Caki2 (cell line): ENCODE results near the gene GRIK4. TPM values are rescaled to one million over a fixed set of nuclear protein-coding genes. Genes with fewer than 3 reads are reported as not detected.

Experiments used
- DNase-seq: peaks from one replicate; pipeline ENCODE4 v3.0.0-alpha.2; 2015; ENCODE audit warnings: low read depth
- in situ Hi-C: cut with HindIII; loops from 2 replicates; pipeline ENCODE4 v1.10.0; 2016; ENCODE audit warnings: low sequenced_read_pairs, low pct_unique_long_range_greater_than_20kb, mixed read lengths
- total RNA-seq: library from RNA; depleted of rRNA; stranded (reverse); fragments of >200 nt; shearing (Covaris generic); gene quantifications from 2 replicates; pipeline ENCODE4 v1.2.3, GENCODE V29; 2014; ENCODE audit warnings: low replicate concordance

The GRIK4 gene
- total RNA-seq, 1 experiment from 2014 or later, result not detected

DNA sequence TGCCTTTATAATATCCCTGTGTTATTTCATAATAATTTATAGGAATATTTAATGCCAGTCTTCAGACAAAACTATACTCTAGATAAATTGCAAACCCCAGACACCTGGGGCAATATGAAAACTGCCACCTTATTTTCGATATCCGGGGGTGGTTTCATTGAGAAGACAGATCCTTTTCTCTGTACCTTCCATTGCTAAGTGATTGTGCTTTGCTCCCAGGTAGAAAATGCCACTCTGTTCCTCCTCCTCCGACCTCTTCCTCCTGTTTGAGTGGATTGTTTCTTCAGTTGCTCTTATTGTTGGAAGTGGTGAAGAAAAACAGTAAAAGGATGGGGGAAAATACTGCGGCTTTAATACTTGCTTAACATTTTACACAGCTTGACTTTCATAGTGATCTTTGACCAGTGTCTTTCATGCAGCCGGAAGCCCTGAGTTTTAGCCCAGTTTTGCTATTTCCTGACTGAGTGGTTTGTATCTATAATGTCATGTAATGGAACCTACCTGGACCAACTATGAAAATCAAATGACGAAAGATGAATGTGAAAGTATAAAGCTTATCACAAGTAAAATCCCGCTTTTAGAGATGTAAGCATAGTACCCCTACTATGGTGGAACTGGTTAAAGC is 5.6 kb upstream of the GRIK4 start:
- in situ Hi-C loops, result no loop called here

DNA sequence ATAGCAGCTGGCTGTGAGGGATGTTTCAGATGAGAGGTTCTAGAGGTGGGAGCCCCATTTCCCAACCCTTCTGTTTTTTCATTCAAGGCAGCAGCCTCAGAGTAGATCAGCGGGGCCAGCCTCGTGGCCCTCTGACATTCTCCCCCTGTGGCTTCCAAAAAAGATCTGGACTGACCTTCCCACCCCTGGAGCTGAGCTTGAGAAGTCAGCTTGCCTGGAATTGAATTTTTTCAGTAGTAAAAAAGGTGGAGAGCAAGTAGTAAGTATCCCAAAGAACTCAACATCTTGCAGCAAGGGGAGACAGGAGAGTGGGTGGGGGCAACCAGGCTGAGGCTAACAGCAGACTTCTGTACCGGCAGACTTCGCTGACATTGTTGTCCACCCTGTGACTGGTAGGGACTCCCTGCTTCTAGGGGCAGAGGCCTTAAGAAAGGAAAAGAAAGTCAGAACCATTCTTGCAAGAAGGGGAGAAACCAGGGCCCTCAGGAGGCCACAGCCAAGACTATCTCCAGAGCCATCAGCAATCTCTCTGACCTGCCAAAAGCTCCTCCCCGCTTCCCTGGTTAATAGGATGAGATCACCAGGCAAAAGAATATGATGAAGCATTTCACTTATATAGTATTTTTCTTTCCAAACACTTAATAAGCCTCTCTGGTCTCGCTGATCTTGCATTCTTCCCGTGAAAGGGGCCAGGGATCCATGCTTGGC is 2.0 kb upstream of the GRIK4 start:
- in situ Hi-C loops, result no loop called here
- no peak for DNase-seq

More for the DNA sequence above, 5.6 kb upstream of the GRIK4 start:
- no peak for DNase-seq

DNA sequence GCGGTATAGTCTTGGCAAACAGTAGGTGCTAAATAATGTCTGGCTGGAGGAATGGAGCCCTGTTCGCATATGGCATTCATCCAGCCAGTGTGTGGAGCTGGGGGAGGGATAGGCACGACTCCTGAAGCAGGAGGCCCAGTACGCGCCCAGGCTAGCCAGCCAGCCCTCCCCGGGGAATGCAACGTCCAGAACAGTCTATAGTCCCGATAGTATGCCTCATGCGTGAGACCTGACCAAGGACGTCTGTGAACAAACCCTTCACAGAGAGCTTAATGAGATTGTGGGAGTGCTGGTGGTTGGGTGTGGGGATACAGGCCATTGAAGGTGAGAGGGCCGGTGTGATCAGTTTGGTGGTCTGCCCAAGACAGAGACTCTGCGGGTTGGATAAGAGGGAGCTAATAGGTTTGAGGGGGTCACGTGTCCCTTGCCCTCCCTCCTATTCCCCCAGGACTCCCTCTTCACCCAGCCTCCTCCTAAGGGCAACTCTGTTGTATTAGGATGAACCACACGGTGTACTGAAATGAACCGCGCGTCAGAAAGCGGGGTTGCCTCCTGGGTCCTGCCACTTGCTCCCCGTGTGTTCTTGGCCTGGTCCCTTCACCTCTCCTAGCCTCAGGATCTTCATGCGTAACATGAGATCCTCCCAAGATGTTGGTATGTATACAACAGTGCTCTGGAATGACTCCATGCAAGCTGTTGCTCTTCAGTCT is 987 bp upstream of the GRIK4 start:
- in situ Hi-C loops, result no loop called here
- DNase-seq, result no peak

DNA sequence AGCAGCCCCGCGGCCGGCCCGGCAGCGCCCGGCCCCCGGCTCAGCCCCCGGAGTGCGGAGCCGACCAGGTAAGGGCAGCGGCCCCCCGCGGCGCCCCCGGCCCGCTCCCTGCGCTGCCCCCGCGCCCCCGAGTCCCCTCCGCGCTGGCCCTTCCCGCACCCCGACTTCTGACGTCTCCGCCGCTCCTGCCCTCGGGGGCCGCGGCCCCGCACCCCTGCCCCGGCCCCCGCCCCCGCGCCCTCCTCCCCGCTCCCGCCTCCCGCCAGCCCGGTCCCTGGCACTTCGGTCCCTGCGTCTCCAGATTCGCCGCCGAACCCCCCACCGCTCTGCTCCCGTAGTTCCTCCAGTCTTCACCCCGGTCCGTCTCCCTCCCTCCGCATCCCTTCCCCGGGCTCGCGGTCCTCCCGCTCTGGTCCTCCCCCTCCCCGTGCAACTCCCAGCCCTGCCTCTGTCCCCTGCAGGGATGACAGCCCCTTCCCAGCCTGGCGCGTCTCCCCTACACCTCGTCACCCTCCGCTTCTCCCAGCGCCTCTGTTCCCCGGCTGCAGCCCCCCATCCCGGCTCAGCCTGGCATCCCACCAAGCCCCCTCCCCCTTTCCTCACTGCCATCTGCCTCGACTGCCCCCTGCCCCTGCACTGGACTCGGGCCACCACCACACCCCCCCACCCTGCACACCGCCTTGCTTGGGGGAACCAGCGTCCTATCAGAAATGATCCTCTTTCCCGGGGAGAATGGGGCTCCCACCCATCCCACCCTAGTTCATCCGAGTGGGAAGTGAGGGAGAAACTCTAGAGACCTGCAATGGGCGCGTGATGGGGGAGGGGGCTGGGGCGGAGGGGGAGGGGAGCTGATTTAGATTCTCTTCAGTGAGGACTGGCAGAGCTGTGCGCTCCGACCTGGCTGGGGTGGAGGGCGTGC is 531 bp downstream of the GRIK4 start:
- in situ Hi-C loops, result no loop called here
- no peak for DNase-seq

DNA sequence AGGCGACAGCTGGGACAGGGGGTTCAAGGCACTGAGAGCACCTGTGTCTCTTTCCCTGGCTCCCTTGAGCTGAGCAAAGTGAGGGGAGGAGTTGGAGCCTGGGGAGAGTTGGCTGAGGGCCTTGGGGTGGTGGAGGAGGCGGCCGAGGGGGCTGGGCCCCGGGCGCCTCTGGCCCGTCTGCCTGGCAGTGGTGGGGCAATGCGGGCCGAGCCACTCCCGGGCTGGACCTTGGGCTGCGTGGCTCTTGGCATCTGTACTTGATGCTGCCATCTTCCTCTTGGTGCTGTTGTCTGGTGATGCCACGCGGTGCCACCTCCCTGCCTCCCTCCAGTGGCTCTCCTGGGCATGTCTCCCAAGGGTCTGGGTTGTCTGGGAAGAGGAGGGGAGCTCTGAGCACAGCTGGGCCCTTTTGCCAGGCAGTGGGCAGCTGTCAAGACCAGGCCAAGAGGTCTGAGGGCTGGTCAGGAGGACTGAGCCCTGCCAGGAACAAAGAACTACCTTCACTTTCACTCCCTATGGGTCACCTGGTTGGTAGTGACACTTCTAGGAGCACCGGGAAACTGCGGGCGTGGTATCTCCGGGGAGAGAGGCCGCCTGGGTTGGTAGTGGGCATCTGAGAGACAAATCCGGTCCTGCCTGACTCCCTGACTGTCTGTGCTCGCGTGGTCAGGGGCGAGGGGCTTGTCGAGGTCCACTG is 1.3 kb downstream of the GRIK4 start:
- in situ Hi-C loops, result no loop called here

DNA sequence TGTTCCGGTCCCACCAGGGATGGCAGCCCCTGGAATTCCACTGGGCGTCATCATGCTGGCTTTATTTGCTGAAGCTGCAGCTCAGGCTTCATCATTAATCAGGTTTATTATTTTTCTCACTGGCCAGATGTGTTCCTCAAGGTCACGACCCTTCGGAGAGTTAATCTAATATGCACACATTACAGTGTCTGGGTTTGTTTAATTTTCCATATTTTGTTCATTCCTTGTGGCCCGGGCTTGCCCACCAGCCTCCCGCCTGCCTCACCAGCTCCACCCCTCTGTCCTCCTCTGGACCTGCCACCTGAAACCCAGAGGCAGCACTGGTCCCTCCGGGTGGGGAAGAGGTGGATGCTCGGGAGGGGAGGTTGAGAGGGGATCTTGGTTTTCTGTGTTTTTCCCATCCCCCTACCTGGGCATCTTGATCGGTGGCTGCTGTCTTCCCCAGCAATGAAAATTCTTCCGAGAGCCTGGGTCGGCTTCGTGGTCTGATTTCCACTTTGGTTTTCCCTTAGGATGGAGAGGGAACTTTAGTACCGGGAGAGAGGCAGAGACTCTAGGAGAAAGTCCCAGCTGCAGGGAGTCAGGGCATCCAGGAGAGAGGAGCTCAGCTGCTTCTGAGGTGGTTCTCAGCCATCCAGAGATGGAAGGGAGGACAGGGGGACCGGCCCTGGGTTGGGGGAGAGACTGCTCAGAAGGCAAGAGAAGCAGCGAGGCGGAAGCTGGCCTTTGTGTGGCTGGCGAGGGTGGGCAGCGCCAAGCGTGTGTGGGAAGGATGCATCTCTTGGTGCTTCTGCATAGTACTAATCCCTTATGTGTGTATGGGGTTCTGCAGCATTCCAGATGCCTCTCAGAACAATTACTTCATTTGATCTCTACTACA is 2.1 kb downstream of the GRIK4 start:
- in situ Hi-C loops, result no loop called here

More for the DNA sequence above, 1.3 kb downstream of the GRIK4 start:
- no peak for DNase-seq

DNA sequence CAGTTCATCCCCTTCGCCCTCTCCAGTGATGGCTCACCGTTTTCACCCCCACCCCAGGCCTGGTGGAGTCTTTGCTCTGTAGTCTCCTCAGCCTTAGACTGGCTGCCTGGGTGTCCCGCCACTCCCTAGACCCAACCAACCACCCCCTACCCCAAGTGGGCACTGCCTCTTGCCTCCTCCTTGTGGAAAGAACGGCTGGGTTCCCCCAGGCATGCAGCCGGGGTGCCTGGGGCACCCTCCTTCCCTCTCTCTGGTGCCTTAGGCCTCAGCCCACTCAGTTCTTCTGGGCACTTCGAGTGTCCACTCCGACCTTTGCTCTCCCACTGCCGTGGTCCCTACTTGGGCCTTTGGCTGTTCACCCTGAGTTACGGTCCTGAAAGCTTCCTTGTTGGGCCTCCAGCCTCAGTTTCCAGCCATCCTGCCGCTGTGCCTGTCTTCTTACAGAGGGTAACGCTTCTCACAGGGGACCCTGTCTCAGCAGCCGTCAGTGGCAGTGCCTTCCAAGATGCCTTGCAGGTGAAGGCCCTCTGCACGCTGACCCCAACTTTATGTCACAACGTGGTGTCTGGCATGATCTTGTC is 3.1 kb downstream of the GRIK4 start:
- no peak for DNase-seq
- in situ Hi-C loops, result no loop called here

More for the DNA sequence above, 2.1 kb downstream of the GRIK4 start:
- no peak for DNase-seq

DNA sequence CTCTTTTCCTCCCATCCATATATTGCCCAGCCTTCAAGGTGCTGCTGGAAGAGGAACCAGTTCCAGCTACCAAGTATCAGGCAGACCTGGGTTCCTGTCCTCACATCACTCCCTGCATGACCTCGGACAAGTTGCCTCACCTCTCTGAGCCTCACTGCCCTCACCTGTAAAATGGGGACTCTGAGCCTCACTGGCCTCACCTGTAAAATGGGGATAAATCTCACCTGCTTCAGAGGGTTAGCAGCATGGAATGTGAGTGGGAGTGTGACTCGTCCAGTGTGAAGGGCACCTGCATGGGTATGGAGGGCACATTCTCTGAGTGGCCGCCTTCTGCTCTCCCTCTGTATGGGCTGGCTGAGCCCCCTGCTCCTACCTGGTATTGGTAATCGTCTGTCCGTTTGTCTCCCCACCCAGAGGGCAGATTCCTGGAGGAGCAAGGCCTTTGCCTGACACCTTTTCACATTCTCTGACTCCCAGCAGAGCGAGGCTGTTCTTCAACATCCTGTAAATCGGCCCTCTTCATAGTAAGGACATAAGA is 3.7 kb downstream of the GRIK4 start:
- in situ Hi-C loops, result no loop called here
- no peak for DNase-seq

DNA sequence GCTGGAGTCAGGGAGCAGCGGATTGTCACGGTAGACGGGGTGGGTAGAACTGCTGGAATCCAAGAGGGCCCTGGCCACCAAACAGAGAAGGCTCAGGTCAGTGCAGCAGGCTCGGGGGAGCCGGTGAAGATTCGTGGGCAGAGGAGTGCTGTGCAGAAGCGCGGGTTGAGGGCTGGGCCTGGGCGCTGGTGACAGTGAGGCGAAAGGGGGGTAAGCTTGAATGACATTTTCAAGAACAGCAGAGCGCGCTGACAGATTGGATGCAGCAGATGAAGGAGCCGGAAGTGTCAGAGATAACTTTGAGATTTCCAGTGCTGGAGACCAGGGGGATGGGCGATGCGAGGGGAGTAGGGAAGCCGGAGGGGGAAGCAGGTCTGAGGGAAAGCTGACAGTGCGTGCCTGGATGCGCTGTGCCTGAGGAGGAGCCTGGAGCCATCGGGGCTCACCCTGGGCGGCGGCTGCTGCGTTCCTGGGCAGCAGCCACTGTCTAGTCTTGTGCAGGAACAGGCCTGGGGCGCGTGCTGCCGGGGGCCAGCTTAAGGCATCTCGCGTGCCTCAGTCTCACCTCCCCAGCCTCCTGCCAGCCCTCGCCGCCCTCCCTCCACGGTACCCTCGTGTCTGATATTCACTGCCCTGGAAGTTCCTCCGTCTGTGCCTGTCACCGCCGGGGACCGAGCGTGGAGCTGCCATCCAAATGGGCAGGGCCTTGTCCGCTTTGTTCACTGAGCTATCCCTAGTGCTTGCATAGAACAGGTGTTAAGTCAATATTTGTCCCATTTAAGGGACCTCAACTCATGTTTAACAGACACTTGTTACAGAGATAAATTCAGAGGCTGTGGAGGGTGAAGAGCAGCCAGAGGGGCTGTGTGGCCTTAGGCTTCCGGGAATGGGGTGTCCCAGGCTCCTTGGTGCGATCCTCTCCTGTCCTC is 5.2 kb downstream of the GRIK4 start:
- DNase-seq, result no peak
- in situ Hi-C loops, result no loop called here

DNA sequence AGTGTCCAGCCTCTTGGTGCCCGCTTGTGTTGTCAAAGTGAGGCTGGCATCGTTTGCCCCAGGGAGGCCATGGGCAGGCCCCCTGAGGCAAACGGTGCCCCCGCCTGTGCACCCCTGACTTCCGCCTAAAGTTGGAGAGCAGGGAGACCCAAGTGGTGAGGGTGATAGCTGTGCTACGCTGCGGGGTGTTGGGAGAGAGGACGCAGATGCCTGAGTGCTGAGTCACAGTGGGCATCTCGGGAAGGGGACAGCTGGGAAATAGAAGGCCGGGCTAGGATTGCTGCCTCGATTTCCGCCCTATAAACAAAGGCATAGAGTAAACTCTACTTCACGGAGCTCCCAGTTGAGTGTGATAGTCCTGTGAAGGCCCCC is 5.8 kb downstream of the GRIK4 start:
- in situ Hi-C loops, result no loop called here
- no peak for DNase-seq

DNA sequence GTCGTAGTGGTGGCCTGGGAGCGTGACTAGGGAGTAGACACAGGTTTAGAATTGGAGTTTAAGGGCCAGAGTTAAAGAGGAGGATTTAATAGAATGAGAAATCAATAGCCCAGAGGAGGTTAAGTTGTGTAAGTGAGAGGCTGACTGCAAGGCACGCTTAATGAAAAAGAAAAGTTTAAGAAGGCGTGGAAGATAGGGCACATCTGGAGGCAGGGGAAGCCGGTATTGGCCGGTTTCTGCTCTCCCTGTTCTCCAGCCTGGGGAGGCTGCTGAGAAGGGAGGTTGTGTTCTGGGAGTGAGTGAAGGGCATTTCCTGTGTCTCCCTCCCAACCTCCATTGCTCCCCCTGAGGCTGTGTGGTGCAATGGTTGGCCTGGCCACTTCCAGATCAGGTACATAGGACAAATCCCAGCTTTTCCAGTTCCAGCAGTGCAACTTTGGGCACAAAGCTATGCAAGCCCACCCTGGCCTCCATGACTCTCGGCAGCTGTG is 6.3 kb downstream of the GRIK4 start:
- in situ Hi-C loops, result no loop called here
- no peak for DNase-seq

DNA sequence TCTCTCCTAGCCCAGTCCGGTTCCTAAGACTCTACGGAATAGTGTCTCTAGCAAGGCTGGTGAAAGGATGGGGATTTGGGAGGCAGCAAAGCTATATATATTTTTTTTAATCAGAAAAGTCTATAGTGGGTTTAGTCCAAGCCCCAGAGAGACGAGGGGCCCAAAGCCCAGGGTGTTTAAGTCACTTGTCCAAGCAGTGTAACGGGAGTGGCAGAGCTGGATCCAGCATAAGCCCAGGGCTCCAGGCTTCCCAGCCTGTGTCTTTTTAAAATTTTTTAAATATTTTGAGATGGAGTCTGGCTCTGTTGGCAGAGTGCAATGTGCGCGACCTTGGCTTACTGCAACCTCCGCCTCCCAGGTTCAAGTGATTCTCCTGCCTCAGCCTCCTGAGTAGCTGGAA is 6.8 kb downstream of the GRIK4 start:
- no peak for DNase-seq
- in situ Hi-C loops, result no loop called here

DNA sequence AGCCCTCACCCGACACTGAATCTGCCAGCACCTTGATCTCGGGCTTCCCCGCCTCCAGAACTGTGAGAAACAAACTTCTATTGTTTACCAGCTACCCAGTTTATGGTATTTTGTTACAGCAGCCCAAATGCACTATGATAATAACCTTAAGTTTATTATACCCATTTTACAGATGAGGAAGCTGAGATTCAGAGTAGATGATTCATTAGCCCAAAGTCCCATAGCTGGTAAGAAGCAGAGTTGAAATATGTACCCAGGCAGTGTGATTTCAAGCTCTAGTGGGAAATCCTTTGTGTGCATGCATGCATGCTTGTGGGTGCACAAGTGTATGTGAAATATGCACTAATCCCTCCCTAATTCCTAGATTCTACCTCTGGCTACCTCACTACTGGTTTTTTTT is 7.9 kb downstream of the GRIK4 start:
- in situ Hi-C loops, result no loop called here
- DNase-seq, result no peak

DNA sequence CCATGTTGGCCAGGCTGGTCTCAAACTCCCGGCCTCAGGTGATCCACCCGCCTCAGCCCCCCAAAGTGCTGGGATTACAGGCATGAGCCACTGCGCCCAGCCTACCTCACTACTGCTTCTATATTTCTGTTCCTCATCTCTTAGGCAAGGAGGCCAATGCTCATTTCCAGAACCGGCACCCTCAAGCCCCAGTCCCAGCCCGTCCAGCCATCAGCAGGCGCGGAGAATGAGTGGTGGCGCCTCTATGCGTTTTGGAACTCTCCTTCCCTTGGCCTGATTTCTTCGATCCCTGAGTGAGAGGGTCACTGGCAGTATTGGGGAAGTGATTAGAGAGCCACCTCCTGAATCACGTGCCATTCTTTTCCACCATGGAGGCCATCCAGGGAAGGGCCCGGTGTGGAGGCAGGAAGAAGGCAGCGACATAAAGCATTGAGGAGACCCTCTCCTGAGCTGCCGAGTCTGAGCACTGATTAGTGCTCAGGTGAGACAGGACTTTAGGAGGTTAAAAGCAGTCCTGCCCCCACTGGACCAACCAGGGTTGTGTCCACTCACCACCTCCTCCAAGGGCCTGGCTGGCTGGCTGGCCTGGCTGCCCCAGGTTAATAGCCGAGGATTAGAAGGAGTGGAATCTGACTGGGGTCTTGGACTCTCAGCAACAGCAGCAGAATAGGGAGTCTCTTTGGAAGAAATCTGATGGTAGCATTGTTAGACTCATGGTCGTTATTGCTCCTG is 8.7 kb downstream of the GRIK4 start:
- DNase-seq, result no peak
- in situ Hi-C loops, result no loop called here

DNA sequence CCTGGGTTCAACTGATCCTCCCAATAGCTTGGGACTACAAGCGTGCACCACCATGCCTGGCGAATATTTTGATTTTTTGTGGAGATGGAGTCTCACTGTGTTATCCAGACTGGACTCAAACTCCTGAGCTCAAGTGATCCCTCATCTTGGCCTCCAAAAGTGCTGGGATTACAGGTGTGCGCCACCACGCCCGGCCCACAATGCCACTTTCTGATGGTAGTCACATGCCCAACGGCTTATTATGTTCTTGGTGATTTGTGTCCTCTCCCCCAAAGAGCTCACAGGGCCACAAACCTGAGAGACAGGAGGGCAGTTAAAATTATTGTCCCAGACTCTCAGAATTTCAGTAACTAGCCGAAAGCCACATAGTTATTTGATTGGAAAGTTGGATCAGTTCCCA is 9.6 kb downstream of the GRIK4 start:
- no peak for DNase-seq
- in situ Hi-C loops, result no loop called here
